GM23338 (cell line): ENCODE data around the gene C15orf40. TPM values are rescaled to one million over a fixed set of nuclear protein-coding genes. Genes with fewer than 3 reads are reported as not detected.

Experiments
- ATAC-seq: fragments of 200-7000 bp; cut with Tn5 transposase; 3 replicates; pipeline ENCODE4 v1.9.1; 2020
- DNase-seq: peaks from one replicate; pipeline ENCODE4 v3.0.0-alpha.2; 2015; ENCODE audit warnings: low spot score
- H2AFZ ChIP-seq: fragments of 200-600 bp; sonication (generic); 2 replicates; pipeline ENCODE4 v1.8.0; 2016; ENCODE audit warnings: antibody characterized with exemption, mild to moderate bottlenecking, moderate library complexity
- H3F3A ChIP-seq: fragments of 200-600 bp; sonication (generic); replicated peaks from 2 replicates; pipeline ENCODE4 v1.8.0; 2017; ENCODE audit warnings: antibody characterized with exemption, mixed run types, low read depth
- H3K27ac ChIP-seq: fragments of 200-600 bp; sonication (generic); 2 replicates; pipeline ENCODE4 v1.6.1; 2016; ENCODE audit warnings: low read depth
- H3K27me3 ChIP-seq: fragments of 200-600 bp; sonication (generic); 2 replicates; pipeline ENCODE4 v1.8.0; 2016; ENCODE audit warnings: mild to moderate bottlenecking, mixed run types, moderate library complexity; ENCODE audit not compliant: insufficient read depth
- H3K36me3 ChIP-seq: fragments of 200-600 bp; sonication (generic); 2 replicates; pipeline ENCODE4 v1.8.0; 2016; ENCODE audit warnings: mild to moderate bottlenecking; ENCODE audit not compliant: insufficient read depth
- H3K4me1 ChIP-seq: fragments of 200-600 bp; sonication (generic); 2 replicates; pipeline ENCODE4 v1.8.0; 2016; ENCODE audit warnings: mild to moderate bottlenecking, moderate library complexity; ENCODE audit not compliant: insufficient read depth
- H3K4me2 ChIP-seq: fragments of 200-600 bp; sonication (generic); 2 replicates; pipeline ENCODE4 v1.7.1; 2017; ENCODE audit warnings: mixed run types
- H3K4me3 ChIP-seq: fragments of 200-600 bp; sonication (generic); 2 replicates; pipeline ENCODE4 v1.6.1; 2016; ENCODE audit warnings: mixed run types
- H3K79me2 ChIP-seq: fragments of 200-600 bp; sonication (generic); replicated peaks from 2 replicates; pipeline ENCODE4 v1.8.0; 2017; ENCODE audit warnings: mild to moderate bottlenecking; ENCODE audit not compliant: insufficient read depth
- H3K9me2 ChIP-seq: fragments of 200-600 bp; sonication (generic); 2 replicates; pipeline ENCODE4 v1.8.0; 2017; ENCODE audit not compliant: insufficient read depth
- H4K20me1 ChIP-seq: fragments of 200-600 bp; sonication (generic); replicated peaks from 2 replicates; pipeline ENCODE4 v1.8.0; 2017; ENCODE audit warnings: mild to moderate bottlenecking; ENCODE audit not compliant: insufficient read depth
- H3K27ac Mint-ChIP-seq: 2 replicates; pipeline ENCODE4 v1.8.0; 2020; ENCODE audit warnings: inconsistent platforms, mild to moderate bottlenecking, moderate library complexity, mixed read lengths
- H3K27me3 Mint-ChIP-seq: 3 replicates; pipeline ENCODE4 v1.8.0; 2022; ENCODE audit warnings: low read depth, mild to moderate bottlenecking, moderate library complexity, mixed read lengths, inconsistent platforms; ENCODE audit not compliant: insufficient read depth, poor library complexity
- H3K36me3 Mint-ChIP-seq: 3 replicates; pipeline ENCODE4 v1.8.0; 2021; ENCODE audit warnings: low read depth, mild to moderate bottlenecking, inconsistent platforms, moderate library complexity, mixed read lengths
- H3K4me1 Mint-ChIP-seq: 3 replicates; pipeline ENCODE4 v1.8.0; 2020; ENCODE audit warnings: mild to moderate bottlenecking, inconsistent platforms, mixed read lengths
- H3K4me3 Mint-ChIP-seq: 3 replicates; pipeline ENCODE4 v1.8.0; 2021; ENCODE audit warnings: moderate library complexity, mild to moderate bottlenecking, inconsistent platforms, mixed read lengths
- H3K9me3 Mint-ChIP-seq: 3 replicates; pipeline ENCODE4 v1.8.0; 2020; ENCODE audit warnings: moderate library complexity, mild to moderate bottlenecking, inconsistent platforms, mixed read lengths
- EZH2 ChIP-seq: fragments of 200-600 bp; sonication (generic); IDR thresholded peaks from one replicate; pipeline ENCODE4 v1.8.0; 2017; ENCODE audit warnings: antibody characterized with exemption, mild to moderate bottlenecking, low read depth; ENCODE audit not compliant: unreplicated experiment
- JUNB ChIP-seq: IDR thresholded peaks from one replicate; pipeline ENCODE4 v1.6.1; 2016; ENCODE audit warnings: antibody characterized with exemption; ENCODE audit not compliant: unreplicated experiment
- NANOG ChIP-seq: IDR thresholded peaks from 2 replicates; pipeline ENCODE4 v1.6.1; 2016; ENCODE audit warnings: antibody characterized with exemption, borderline replicate concordance
- POLR2AphosphoS5 ChIP-seq: IDR thresholded peaks from 2 replicates; pipeline ENCODE4 v1.6.1; 2016; ENCODE audit warnings: antibody characterized with exemption, low read depth
- ZNF114 ChIP-seq: fragments of 250-450 bp; sonication (Bioruptor Pico); IDR thresholded peaks from 2 replicates; pipeline ENCODE4 v1.5.0; 2020; ENCODE audit warnings: mild to moderate bottlenecking, moderate library complexity
- polyA plus RNA-seq: library from polyadenylated mRNA; unstranded; fragments of >200 nt; fragmentation: Nextera tagmentation; extraction: Ambion mirVana; gene quantifications from 2 replicates; pipeline ENCODE4 v1.2.1, GENCODE V29; 2016
- total RNA-seq: library from RNA; depleted of rRNA; stranded (reverse); fragments of >200 nt; shearing (Covaris generic); gene quantifications from 2 replicates; pipeline ENCODE4 v1.2.3, GENCODE V29; 2014
- TF ChIP-seq, protein P1 (sequence below): fragments of 250-450 bp; sonication (Bioruptor Pico); IDR thresholded peaks from 2 replicates; pipeline ENCODE4 v1.5.0; 2020; ENCODE audit warnings: mild to moderate bottlenecking, moderate library complexity
- TF ChIP-seq, protein P2 (sequence below): IDR thresholded peaks from one replicate; pipeline ENCODE4 v1.6.1; 2018; ENCODE audit warnings: antibody characterized with exemption; ENCODE audit not compliant: unreplicated experiment

C15orf40 gene
- total and polyA plus RNA-seq, 2 experiments from 2014 or later = 7.3 to 26.3 TPM

DNA sequence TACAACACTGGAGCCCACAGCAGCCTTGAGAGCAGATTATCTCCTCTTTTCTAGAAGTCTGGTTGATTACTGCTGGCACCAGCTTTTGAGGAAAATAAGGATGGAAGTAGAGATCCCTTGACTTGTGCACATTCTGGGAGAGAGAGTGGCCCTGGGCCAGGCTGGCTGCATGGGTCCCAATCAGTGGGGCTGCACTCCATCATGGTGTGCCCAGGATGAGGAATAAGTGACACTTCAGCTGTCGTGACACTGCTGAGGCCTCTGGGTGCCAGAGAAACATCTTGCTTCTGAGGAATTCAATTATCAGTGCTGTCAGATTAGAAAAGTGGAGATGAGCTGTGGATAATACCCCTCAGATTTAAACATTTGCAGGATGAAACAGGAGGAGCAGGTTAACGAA lies 16.4 kb downstream of the C15orf40 start (continued):
- TF ChIP-seq, protein P1, sequence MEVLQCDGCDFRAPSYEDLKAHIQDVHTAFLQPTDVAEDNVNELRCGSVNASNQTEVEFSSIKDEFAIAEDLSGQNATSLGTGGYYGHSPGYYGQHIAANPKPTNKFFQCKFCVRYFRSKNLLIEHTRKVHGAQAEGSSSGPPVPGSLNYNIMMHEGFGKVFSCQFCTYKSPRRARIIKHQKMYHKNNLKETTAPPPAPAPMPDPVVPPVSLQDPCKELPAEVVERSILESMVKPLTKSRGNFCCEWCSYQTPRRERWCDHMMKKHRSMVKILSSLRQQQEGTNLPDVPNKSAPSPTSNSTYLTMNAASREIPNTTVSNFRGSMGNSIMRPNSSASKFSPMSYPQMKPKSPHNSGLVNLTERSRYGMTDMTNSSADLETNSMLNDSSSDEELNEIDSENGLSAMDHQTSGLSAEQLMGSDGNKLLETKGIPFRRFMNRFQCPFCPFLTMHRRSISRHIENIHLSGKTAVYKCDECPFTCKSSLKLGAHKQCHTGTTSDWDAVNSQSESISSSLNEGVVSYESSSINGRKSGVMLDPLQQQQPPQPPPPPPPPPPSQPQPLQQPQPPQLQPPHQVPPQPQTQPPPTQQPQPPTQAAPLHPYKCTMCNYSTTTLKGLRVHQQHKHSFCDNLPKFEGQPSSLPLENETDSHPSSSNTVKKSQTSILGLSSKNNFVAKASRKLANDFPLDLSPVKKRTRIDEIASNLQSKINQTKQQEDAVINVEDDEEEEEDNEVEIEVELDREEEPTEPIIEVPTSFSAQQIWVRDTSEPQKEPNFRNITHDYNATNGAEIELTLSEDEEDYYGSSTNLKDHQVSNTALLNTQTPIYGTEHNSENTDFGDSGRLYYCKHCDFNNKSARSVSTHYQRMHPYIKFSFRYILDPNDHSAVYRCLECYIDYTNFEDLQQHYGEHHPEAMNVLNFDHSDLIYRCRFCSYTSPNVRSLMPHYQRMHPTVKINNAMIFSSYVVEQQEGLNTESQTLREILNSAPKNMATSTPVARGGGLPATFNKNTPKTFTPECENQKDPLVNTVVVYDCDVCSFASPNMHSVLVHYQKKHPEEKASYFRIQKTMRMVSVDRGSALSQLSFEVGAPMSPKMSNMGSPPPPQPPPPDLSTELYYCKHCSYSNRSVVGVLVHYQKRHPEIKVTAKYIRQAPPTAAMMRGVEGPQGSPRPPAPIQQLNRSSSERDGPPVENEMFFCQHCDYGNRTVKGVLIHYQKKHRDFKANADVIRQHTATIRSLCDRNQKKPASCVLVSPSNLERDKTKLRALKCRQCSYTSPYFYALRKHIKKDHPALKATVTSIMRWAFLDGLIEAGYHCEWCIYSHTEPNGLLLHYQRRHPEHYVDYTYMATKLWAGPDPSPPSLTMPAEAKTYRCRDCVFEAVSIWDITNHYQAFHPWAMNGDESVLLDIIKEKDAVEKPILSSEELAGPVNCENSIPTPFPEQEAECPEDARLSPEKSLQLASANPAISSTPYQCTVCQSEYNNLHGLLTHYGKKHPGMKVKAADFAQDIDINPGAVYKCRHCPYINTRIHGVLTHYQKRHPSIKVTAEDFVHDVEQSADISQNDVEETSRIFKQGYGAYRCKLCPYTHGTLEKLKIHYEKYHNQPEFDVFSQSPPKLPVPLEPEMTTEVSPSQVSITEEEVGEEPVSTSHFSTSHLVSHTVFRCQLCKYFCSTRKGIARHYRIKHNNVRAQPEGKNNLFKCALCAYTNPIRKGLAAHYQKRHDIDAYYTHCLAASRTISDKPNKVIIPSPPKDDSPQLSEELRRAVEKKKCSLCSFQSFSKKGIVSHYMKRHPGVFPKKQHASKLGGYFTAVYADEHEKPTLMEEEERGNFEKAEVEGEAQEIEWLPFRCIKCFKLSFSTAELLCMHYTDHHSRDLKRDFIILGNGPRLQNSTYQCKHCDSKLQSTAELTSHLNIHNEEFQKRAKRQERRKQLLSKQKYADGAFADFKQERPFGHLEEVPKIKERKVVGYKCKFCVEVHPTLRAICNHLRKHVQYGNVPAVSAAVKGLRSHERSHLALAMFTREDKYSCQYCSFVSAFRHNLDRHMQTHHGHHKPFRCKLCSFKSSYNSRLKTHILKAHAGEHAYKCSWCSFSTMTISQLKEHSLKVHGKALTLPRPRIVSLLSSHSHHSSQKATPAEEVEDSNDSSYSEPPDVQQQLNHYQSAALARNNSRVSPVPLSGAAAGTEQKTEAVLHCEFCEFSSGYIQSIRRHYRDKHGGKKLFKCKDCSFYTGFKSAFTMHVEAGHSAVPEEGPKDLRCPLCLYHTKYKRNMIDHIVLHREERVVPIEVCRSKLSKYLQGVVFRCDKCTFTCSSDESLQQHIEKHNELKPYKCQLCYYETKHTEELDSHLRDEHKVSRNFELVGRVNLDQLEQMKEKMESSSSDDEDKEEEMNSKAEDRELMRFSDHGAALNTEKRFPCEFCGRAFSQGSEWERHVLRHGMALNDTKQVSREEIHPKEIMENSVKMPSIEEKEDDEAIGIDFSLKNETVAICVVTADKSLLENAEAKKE (CRISPR knock-in tag) = no peak
- TF ChIP-seq EZH2 (no peak), ZNF114 (CRISPR knock-in tag) (no peak), POLR2AphosphoS5 (no peak)
- TF ChIP-seq, protein P2, sequence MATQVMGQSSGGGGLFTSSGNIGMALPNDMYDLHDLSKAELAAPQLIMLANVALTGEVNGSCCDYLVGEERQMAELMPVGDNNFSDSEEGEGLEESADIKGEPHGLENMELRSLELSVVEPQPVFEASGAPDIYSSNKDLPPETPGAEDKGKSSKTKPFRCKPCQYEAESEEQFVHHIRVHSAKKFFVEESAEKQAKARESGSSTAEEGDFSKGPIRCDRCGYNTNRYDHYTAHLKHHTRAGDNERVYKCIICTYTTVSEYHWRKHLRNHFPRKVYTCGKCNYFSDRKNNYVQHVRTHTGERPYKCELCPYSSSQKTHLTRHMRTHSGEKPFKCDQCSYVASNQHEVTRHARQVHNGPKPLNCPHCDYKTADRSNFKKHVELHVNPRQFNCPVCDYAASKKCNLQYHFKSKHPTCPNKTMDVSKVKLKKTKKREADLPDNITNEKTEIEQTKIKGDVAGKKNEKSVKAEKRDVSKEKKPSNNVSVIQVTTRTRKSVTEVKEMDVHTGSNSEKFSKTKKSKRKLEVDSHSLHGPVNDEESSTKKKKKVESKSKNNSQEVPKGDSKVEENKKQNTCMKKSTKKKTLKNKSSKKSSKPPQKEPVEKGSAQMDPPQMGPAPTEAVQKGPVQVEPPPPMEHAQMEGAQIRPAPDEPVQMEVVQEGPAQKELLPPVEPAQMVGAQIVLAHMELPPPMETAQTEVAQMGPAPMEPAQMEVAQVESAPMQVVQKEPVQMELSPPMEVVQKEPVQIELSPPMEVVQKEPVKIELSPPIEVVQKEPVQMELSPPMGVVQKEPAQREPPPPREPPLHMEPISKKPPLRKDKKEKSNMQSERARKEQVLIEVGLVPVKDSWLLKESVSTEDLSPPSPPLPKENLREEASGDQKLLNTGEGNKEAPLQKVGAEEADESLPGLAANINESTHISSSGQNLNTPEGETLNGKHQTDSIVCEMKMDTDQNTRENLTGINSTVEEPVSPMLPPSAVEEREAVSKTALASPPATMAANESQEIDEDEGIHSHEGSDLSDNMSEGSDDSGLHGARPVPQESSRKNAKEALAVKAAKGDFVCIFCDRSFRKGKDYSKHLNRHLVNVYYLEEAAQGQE = no peak

DNA sequence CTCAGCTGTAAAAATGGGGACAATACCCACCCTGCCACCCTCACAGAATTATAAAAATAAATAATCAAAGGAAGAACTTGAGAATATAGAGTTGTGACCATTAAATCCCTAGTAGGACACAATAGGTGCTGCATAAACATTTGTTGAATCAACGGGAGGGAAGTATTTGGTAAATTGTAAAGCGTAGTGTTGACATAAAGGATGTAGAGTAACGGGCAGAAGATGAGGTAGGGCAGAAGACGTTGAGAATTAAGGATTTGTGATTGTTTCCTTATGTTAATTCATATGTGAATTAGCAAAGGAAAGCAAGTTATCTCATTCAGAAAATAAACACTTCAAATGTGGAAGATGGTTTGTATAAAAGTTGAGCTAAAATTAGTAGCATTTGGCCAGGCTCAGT lies 18.3 kb downstream of the C15orf40 start:
- no peaks in the 10 kb centered on the region for H3K27me3 ChIP-seq
- ATAC-seq = no peak
- H4K20me1 ChIP-seq = no peaks in the 10 kb centered on the region
- H3K4me3 ChIP-seq = no peak overlapping the region
- H3K27ac ChIP-seq = no peak overlapping the region
- Mint-ChIP-seq H3K4me3 (no peak overlapping the region), H3K27me3 (peaks cover 5% of the 10 kb centered on the region), H3K4me1 (no peaks in the 10 kb centered on the region), H3K27ac (no peak overlapping the region), H3K36me3 (peaks cover 26% of the 10 kb centered on the region), H3K9me3 (no peaks in the 10 kb centered on the region; the same call in 2 of the 3 replicates)
- no peak overlapping the region for H3K4me2 ChIP-seq
- H2AFZ ChIP-seq = no peak overlapping the region
- no peaks in the 10 kb centered on the region for H3K9me2 ChIP-seq
- H3K4me1 ChIP-seq = no peaks in the 10 kb centered on the region
- DNase-seq = no peak
- peaks cover 10% of the 10 kb centered on the region for H3K36me3 ChIP-seq
- no peaks in the 10 kb centered on the region for H3F3A ChIP-seq
- H3K79me2 ChIP-seq = 0 out of 2 replicates have a peak, but pooled peaks cover 2% of the 10 kb centered on the region
- no peak for TF ChIP-seq NANOG
- TF ChIP-seq JUNB = no peak
- TF ChIP-seq, protein P1 (CRISPR knock-in tag) = no peak
